Stomach (tissue), 9 donors: Measurements from ENCODE around the gene OLFM2. TPM values are rescaled to one million over a fixed set of nuclear protein-coding genes. Genes with fewer than 3 reads are reported as not detected.

Experiments
- DNase-seq, 2 donors: peaks; one replicate each; pipeline versions ENCODE4 v3.0.0 to v3.0.0-alpha.2; 2013 to 2019
- H3K27ac ChIP-seq, 5 donors: fragments of 200-600 bp in 4 of 5; sonication (generic) in 4 of 5; one replicate each; pipeline ENCODE4 v1.5.1; 2013 to 2019; ENCODE audit warnings: mild to moderate bottlenecking in 1 of 5, moderate library complexity in 1 of 5
- H3K27me3 ChIP-seq, 3 donors: fragments of 200-600 bp; sonication (generic); one replicate each; pipeline ENCODE4 v1.5.1; 2017 to 2019; ENCODE audit warnings: mixed run types in 1 of 3
- H3K36me3 ChIP-seq, 4 donors: fragments of 200-600 bp; sonication (generic); 1 replicate in 3 of 4; 2 replicates in 1 of 4; pipeline ENCODE4 v1.5.1; 2016 to 2019
- H3K4me1 ChIP-seq, 4 donors: fragments of 200-600 bp; sonication (generic); one replicate each; pipeline ENCODE4 v1.5.1; 2016 to 2019
- H3K4me3 ChIP-seq, 4 donors: fragments of 200-600 bp; sonication (generic) in 3 of 4; one replicate each; pipeline ENCODE4 v1.5.1; 2016 to 2019; ENCODE audit warnings: mild to moderate bottlenecking in 1 of 4
- H3K9me3 ChIP-seq, 4 donors: fragments of 200-600 bp; sonication (generic); one replicate each; pipeline ENCODE4 v1.5.1; 2016 to 2019
- CTCF ChIP-seq, 7 experiments: fragments of 450-650 bp in 4 of 7; fragments of 200-600 bp in 3 of 7; sonication (generic) in 3 of 7; IDR thresholded peaks; one replicate each; pipeline ENCODE4 v1.5.1; 2016 to 2019; ENCODE audit warnings: antibody characterized with exemption in 7 of 7, control low read depth in 2 of 7, mild to moderate bottlenecking in 1 of 7
- EP300 ChIP-seq: sonication (generic); formaldehyde crosslinking; IDR thresholded peaks from one replicate; pipeline ENCODE4 v1.6.1; 2017; ENCODE audit warnings: antibody characterized with exemption
- POLR2A ChIP-seq, 4 donors: fragments of 450-650 bp; IDR thresholded peaks; one replicate each; pipeline ENCODE4 v1.6.1; 2016; ENCODE audit warnings: antibody characterized with exemption in 4 of 4, control low read depth in 2 of 4, mild to moderate bottlenecking in 1 of 4, moderate library complexity in 1 of 4
- POLR2AphosphoS5 ChIP-seq, 3 donors: sonication (generic); formaldehyde crosslinking; IDR thresholded peaks; one replicate each; pipeline ENCODE4 v1.6.1; 2016; ENCODE audit warnings: antibody characterized with exemption in 3 of 3
- WGBS, 5 donors: extraction: QIAGEN DNeasy Blood & Tissue Kit in 3 of 5; methylation state at CpG; one replicate each; pipeline versions ENCODE4 v1.1.5 to v1.1.7; 2013 to 2018; 5-methylcytosine and 5-hydroxymethylcytosine counted together
- intact Hi-C: fragments of 100-400 bp; cut with DNase I; formaldehyde crosslinking; loops from one replicate; pipeline ENCODE4 v1.15.1; 2023; ENCODE audit warnings: low total_unique reads
- polyA plus RNA-seq, 3 donors: library from polyadenylated mRNA; stranded (reverse); fragments of 200-250 nt; gene quantifications; one replicate each; pipeline ENCODE4 v1.2.3, GENCODE V29; 2013
- total RNA-seq, 5 donors: library from RNA; depleted of rRNA; stranded (reverse); fragments of >200 nt; gene quantifications; one replicate each; pipeline versions ENCODE4 v1.1.0 to v1.2.3, GENCODE V29; 2014 to 2016
- donor health status: healthy with polysubstance abuse.
- donor health status: Bipolar disorder and iron deficiency.
- donor health status: healthy.

Gene OLFM2
- total and polyA plus RNA-seq, 8 donors, result 1.7 to 15.4 (median 6.0) TPM; not detected in 2

- no peak for TF ChIP-seq CTCF (IDR thresholded peaks at IDR 0.05)
- no peak for TF ChIP-seq EP300
- no peak for TF ChIP-seq POLR2AphosphoS5 (IDR thresholded peaks at IDR 0.05)
- TF ChIP-seq POLR2A (IDR thresholded peaks at IDR 0.05), result no peak
- intact Hi-C loops, result no loop called here
- H3K9me3 ChIP-seq, result no peaks in the 10 kb centered on the region
- no peaks in the 10 kb centered on the region for H3K36me3 ChIP-seq
- H3K27me3 ChIP-seq, result peaks cover 0 to 41% (median 0%) of the 10 kb centered on the region in 3 donors
- WGBS, 5 donors, result 78 to 92% (median 88%) methylated on average over 10 of the region's 10 CpGs
- no peak overlapping the region for H3K27ac ChIP-seq
- DNase-seq, result no peak
- no peaks in the 10 kb centered on the region for H3K4me1 ChIP-seq
- no peak overlapping the region for H3K4me3 ChIP-seq
Measured at GRCh38 chr19:9877780-9878510, 58.4 kb downstream of the OLFM2 start.

- peaks cover 0 to 28% (median 0%) of the 10 kb centered on the region in 3 donors for H3K27me3 ChIP-seq
- H3K4me3 ChIP-seq, result no peak overlapping the region
- no peak overlapping the region for H3K27ac ChIP-seq
- WGBS, 5 donors, result 70 to 77% (median 72%) methylated on average over 5 of the region's 5 CpGs
- no peaks in the 10 kb centered on the region for H3K4me1 ChIP-seq
- no peak for DNase-seq
- intact Hi-C loops, result no loop called here
- no peaks in the 10 kb centered on the region for H3K9me3 ChIP-seq
- H3K36me3 ChIP-seq, result no peaks in the 10 kb centered on the region
- TF ChIP-seq POLR2A (IDR thresholded peaks at IDR 0.05) (no peak), POLR2AphosphoS5 (IDR thresholded peaks at IDR 0.05) (no peak), CTCF (IDR thresholded peaks at IDR 0.05) (no peak), EP300 (no peak)
Measured at GRCh38 chr19:9875796-9876195, 60.5 kb downstream of the OLFM2 start.

GRCh38 chr19:9875031-9875627, 61.2 kb downstream of the OLFM2 start:
- H3K27me3 ChIP-seq, result peaks cover 0 to 26% (median 0%) of the 10 kb centered on the region in 3 donors
- no peak for TF ChIP-seq POLR2A (IDR thresholded peaks at IDR 0.05)
- no peak for TF ChIP-seq EP300
- H3K36me3 ChIP-seq, result no peaks in the 10 kb centered on the region
- WGBS, 5 donors, result 66 to 76% (median 72%) methylated on average over 13 of the region's 13 CpGs
- no peak overlapping the region for H3K4me3 ChIP-seq
- no peaks in the 10 kb centered on the region for H3K4me1 ChIP-seq
- intact Hi-C loops, result no loop called here
- no peak overlapping the region for H3K27ac ChIP-seq
- DNase-seq, result no peak
- H3K9me3 ChIP-seq, result no peaks in the 10 kb centered on the region

GRCh38 chr19:9872618-9873242, 63.6 kb downstream of the OLFM2 start:
- H3K4me1 ChIP-seq, result no peaks in the 10 kb centered on the region
- TF ChIP-seq POLR2A (IDR thresholded peaks at IDR 0.05), result no peak
- no peak for TF ChIP-seq POLR2AphosphoS5 (IDR thresholded peaks at IDR 0.05)
- no peak for TF ChIP-seq CTCF (IDR thresholded peaks at IDR 0.05)
- TF ChIP-seq EP300, result no peak
- no peaks in the 10 kb centered on the region for H3K9me3 ChIP-seq
- H3K27ac ChIP-seq, result no peak overlapping the region
- H3K27me3 ChIP-seq, result peaks cover 0 to 13% (median 0%) of the 10 kb centered on the region in 3 donors
- 91 to 95% (median 94%) methylated on average over 8 of the region's 8 CpGs for WGBS, 5 donors
- DNase-seq, result no peak
- H3K36me3 ChIP-seq, result no peaks in the 10 kb centered on the region
- intact Hi-C loops, result no loop called here
- H3K4me3 ChIP-seq, result no peak overlapping the region
